Right kidney (tissue), 1 donor: ENCODE data around the gene ING2.
A peak's percentile ranks its signal among the peaks of the same experiment; 100 is the strongest.
"Not testable (repeated sequence)": the region's sequence is repeated elsewhere in the genome, so short reads cannot be mapped to it uniquely, and the experiment has no call there.

Experiments used
- DNase-seq: peaks from one replicate; pipeline ENCODE4 v3.0.0-alpha.2; 2016

ING2 gene

GRCh38 chr4:183546376-183546775 is 41.5 kb downstream of the ING2 start:
- DNase-seq, result no peak

DNA sequence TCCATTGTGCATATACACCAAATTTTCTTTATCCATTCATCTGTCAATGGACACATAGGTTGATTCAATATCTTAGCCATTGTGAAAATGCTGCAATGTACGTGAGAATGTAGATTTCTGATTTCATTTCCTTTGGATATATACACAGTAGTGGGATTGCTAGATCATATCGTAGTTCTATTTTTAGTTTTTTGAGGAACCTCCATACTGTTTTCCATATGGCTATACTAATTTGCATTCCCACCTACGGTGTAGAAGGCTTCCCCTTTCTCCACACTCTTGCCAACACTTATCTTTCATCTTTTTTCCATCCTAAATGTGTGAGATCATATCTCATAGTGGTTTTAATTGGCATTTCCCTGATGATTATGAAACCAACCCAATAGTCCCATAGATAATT is 43.4 kb downstream of the ING2 start:
- no peak for DNase-seq

DNA sequence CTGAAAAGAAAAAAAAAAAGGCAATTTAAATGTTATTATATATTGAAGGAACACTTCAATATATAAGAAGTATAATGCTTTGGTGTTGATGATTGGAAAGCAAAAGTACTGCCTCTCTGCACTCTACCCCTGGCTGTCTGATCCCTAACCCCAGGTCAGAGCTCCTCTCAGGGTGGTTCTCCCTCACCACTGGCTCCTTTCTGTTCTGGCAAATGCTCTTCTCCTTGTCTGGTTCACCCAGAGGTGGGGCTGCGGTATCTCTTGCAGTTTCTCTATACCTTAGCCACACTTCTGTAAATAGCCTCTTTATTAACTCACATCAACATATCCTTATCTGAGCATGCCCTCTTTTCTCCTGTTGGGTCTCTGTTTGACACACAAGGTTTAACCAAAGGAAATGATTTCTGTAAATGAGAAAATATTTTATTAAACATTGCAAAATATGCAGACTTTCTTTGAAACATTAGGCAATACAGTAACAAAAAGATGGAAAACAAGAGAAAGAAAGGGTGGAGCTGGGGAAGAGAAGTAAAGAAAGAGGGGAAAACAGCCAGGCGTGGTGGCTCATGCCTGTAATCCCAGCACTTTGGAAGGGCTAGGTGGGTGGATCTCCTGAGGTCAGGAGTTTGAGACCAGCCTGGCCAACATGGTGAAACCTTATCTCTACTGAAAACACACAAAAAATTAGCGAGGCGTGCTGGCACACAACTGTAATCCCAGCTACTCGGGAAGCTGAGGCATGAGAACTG is 45.7 kb downstream of the ING2 start:
- DNase-seq, result no peak

GRCh38 chr4:183552274-183553146 is 47.7 kb downstream of the ING2 start:
- peak; percentile 22 for DNase-seq

DNA sequence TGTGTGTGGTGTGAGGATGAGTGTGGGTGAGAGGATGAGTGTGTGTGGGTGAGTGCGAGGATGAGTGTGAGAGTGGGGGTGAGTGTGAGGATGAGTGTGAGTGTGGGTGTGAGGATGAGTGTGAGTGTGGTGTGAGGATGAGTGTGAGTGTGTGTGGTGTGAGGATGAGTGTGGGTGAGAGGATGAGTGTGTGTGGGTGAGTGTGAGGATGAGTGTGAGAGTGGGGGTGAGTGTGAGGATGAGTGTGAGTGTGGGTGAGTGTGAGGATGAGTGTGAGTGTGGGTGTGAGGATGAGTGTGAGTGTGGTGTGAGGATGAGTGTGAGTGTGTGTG is 48.3 kb downstream of the ING2 start:
- DNase-seq, result not testable (repeated sequence)

- no peak for DNase-seq
Observed at GRCh38 chr4:183553601-183554345, 48.9 kb downstream of the ING2 start.

DNA sequence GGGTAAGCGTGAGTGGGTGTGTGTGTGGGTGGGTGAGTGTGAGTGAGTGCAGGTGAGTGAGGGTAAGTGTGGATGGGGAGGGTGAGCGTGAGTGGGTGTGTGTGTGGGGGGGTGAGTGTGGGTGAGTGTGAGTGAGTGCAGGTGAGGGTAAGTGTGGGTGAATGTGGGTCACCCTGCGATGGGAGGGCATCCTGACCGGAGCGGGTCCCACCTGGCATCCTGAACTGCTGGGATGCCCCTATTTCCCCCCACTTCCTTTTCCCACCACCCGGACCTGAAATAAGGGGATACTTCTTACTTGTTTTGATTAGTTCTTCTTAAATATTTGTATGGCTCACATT is 49.5 kb downstream of the ING2 start:
- no peak for DNase-seq

DNA sequence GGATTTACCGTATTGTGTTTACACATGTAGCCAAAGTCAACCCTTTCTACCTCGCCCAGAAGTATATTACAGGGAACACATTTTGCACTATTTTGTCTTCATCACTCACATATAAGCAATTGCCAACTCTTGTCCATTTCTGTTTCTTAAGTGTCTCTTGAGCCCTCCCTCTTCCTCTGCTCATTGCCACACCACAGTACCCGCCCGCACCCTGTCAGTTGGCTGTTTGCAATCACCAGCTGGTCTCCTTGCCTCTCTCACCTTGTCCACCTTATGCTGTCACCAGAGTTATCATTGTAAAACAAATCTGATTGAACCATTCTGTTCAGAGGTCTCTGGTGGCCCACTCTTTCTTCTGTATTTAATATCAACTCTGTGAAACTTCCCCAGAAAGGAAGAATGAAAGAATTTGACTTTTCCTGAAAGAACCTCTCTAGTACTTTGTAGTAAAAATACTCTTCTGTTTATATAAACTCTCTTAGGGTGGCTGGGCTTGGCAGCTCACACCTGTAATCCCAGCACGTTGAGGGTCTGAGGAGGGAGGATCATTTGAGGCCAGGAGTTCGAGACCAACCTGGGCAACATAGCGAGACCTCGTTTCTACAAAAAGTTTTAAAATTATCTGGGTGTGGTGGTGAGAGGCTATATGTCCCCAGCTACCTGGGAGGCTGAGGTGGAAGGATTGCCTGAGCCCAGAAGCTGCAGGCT is 50.2 kb downstream of the ING2 start:
- DNase-seq, result no peak

GRCh38 chr4:183556947-183557346 is 52.1 kb downstream of the ING2 start:
- no peak for DNase-seq

DNA sequence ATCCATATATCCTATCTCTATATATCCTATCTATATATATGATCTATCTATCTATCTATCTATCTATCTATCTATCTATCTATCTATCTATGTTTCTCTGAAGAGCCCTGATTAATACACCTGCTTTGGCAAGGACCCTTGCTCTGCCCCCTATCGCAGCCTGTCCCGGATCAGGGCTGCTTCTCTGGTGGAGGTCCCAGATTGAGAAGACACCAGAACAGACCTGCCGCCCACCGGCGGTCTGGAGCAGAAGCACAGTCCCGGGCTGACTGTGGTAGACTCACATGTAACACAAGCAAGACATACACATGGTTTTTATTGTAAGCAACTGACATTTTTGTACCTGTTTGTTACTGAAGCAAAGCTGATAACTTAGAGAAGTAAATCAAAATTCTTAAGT is 52.8 kb downstream of the ING2 start:
- DNase-seq, result no peak

DNA sequence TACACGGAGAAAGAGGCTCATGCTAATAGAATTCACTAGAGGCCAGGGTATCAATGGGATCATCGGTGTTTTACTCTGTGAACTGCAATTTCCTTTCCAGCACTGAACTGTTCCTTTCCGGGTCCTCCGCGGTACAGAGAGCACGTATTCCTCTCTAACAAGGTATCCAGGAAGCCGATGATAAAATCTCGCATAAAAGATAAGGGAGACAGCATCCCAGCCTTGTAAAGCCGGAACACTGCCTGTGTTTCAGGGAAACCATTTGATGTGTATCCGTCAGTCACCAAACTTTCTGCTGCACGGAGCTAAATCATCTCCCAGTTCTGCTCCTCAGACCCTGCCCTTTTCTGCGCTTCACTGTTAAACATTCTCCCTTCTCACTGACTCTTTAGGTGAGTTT is 54.0 kb downstream of the ING2 start:
- no peak for DNase-seq

- no peak for DNase-seq
Observed at GRCh38 chr4:183561905-183562304, 57.0 kb downstream of the ING2 start.
